CD14-positive monocyte (primary cell): Measurements from ENCODE around the gene LRRTM4. TPM values are rescaled to one million over a fixed set of nuclear protein-coding genes. Genes with fewer than 3 reads are reported as not detected.

Experiments used
- DNase-seq, 3 donors: peaks; one replicate each; pipeline ENCODE4 v3.0.0-alpha.2; 2011 to 2022
- H2AFZ ChIP-seq: 2 replicates; pipeline ENCODE4 v1.6.0; 2012; ENCODE audit warnings: mild to moderate bottlenecking, low read depth, low read length, inconsistent platforms; ENCODE audit not compliant: insufficient read depth, poor library complexity, severe bottlenecking
- H3K27ac ChIP-seq, 2 donors: 1 replicate in 1 of 2; 2 replicates in 1 of 2; pipeline ENCODE4 v1.5.1; 2012 to 2013; ENCODE audit warnings: low read length in 2 of 2, control low read depth in 1 of 2, inconsistent platforms in 1 of 2, low read depth in 1 of 2, mild to moderate bottlenecking in 1 of 2
- H3K27me3 ChIP-seq, 2 donors: one replicate each; pipeline versions ENCODE4 v1.6.0 to v1.6.1; 2011 to 2013; ENCODE audit warnings: low read length in 2 of 2; ENCODE audit not compliant: control insufficient read depth in 2 of 2, insufficient read depth in 2 of 2
- H3K36me3 ChIP-seq, 2 donors: replicated peaks in 1 of 2; 1 replicate in 1 of 2; 2 replicates in 1 of 2; pipeline versions ENCODE4 v1.5.1 to v1.6.1; 2012 to 2013; ENCODE audit warnings: low read length in 2 of 2, control low read depth in 1 of 2, inconsistent platforms in 1 of 2, mild to moderate bottlenecking in 1 of 2; ENCODE audit not compliant: insufficient read depth in 2 of 2, control insufficient read depth in 1 of 2
- H3K4me1 ChIP-seq, 2 donors: 1 replicate in 1 of 2; 2 replicates in 1 of 2; pipeline versions ENCODE4 v1.5.1 to v1.6.1; 2012 to 2013; ENCODE audit warnings: low read length in 2 of 2, control low read depth in 1 of 2, inconsistent platforms in 1 of 2, mild to moderate bottlenecking in 1 of 2, moderate library complexity in 1 of 2; ENCODE audit not compliant: insufficient read depth in 2 of 2, control insufficient read depth in 1 of 2
- H3K4me2 ChIP-seq: replicated peaks from 2 replicates; pipeline ENCODE3; 2012; ENCODE audit warnings: low read length, moderate library complexity, mild to moderate bottlenecking; ENCODE audit not compliant: poor library complexity, severe bottlenecking; ENCODE audit errors: extremely low read depth
- H3K4me3 ChIP-seq, 3 experiments: fragments of 200-600 bp in 1 of 3; sonication (generic) in 1 of 3; replicated peaks in 1 of 3; 1 replicate in 2 of 3; 2 replicates in 1 of 3; pipeline ENCODE4 v1.5.1; 2011 to 2013; ENCODE audit warnings: low read length in 3 of 3, mild to moderate bottlenecking in 3 of 3, control low read depth in 2 of 3, low read depth in 2 of 3, inconsistent platforms in 1 of 3, moderate library complexity in 1 of 3
- H3K79me2 ChIP-seq: 2 replicates; pipeline ENCODE4 v1.6.0; 2012; ENCODE audit warnings: mild to moderate bottlenecking, control low read depth, inconsistent platforms, low read length, moderate library complexity; ENCODE audit not compliant: insufficient read depth
- H3K9ac ChIP-seq: 2 replicates; pipeline ENCODE4 v1.6.0; 2017; ENCODE audit warnings: low read length, mild to moderate bottlenecking; ENCODE audit not compliant: insufficient read depth, poor library complexity, severe bottlenecking
- H3K9me3 ChIP-seq, 2 donors: replicated peaks in 1 of 2; 1 replicate in 1 of 2; 2 replicates in 1 of 2; pipeline versions ENCODE4 v1.5.1 to v1.6.1; 2012 to 2013; ENCODE audit warnings: low read length in 2 of 2, control low read depth in 1 of 2; ENCODE audit not compliant: control insufficient read depth in 1 of 2, insufficient read depth in 1 of 2
- H4K20me1 ChIP-seq: 2 replicates; pipeline ENCODE4 v1.6.0; 2012; ENCODE audit warnings: mild to moderate bottlenecking, low read length, control low read depth, moderate library complexity; ENCODE audit not compliant: insufficient read depth
- H3K27ac Mint-ChIP-seq, 7 donors: one replicate each; pipeline ENCODE4 v1.8.0; 2020; ENCODE audit warnings: mild to moderate bottlenecking in 7 of 7, mixed read lengths in 7 of 7, moderate library complexity in 6 of 7, inconsistent platforms in 2 of 7
- H3K27me3 Mint-ChIP-seq, 3 donors: one replicate each; pipeline ENCODE4 v1.8.0; 2021 to 2022; ENCODE audit warnings: low read depth in 3 of 3, mild to moderate bottlenecking in 3 of 3, mixed read lengths in 3 of 3, moderate library complexity in 3 of 3, inconsistent platforms in 1 of 3
- H3K36me3 Mint-ChIP-seq, 2 donors: one replicate each; pipeline ENCODE4 v1.8.0; 2020; ENCODE audit warnings: mixed read lengths in 2 of 2, inconsistent platforms in 1 of 2, mild to moderate bottlenecking in 1 of 2
- H3K4me1 Mint-ChIP-seq: one replicate; pipeline ENCODE4 v1.8.0; 2020; ENCODE audit warnings: mild to moderate bottlenecking, mixed read lengths
- H3K4me3 Mint-ChIP-seq, 2 donors: one replicate each; pipeline ENCODE4 v1.8.0; 2020; ENCODE audit warnings: mild to moderate bottlenecking in 2 of 2, mixed read lengths in 2 of 2, moderate library complexity in 1 of 2
- H3K9me3 Mint-ChIP-seq, 7 donors: one replicate each; pipeline ENCODE4 v1.8.0; 2020 to 2022; ENCODE audit warnings: mixed read lengths in 7 of 7, mild to moderate bottlenecking in 6 of 7, moderate library complexity in 6 of 7, inconsistent platforms in 2 of 7
- whole genome bisulfite sequencing: methylation state at CpG from one replicate; pipeline ENCODE4 v1.1.5; 2013; ENCODE audit warnings: missing lambda C conversion rate; ENCODE audit not compliant: insufficient coverage; 5-methylcytosine and 5-hydroxymethylcytosine counted together
- intact Hi-C, 2 donors: fragments of 100-400 bp; cut with micrococcal nuclease; formaldehyde crosslinking; loops; one replicate each; pipeline versions ENCODE4 v1.15.0 to v1.15.1; 2023
- polyA plus RNA-seq, 3 donors: library from polyadenylated mRNA; depleted of rRNA in 1 of 3; unstranded in 2 of 3; stranded (reverse) in 1 of 3; fragments of 300-500 nt in 2 of 3; fragments of >200 nt in 1 of 3; fragmentation: Illumina TruSeq in 2 of 3; gene quantifications; 1 replicate in 2 of 3; 2 replicates in 1 of 3; pipeline ENCODE4 v1.2.3, GENCODE V29; 2012 to 2021
- TF ChIP-seq, protein P1 (sequence below): fragments of 200-600 bp; IDR thresholded peaks from one replicate; pipeline ENCODE4 v1.8.0; 2022; ENCODE audit warnings: antibody characterized with exemption, mild to moderate bottlenecking

The LRRTM4 gene
- polyA plus RNA-seq, 3 donors, result not detected

- H3K9me3 Mint-ChIP-seq, result no peaks in the 10 kb centered on the region
- TF ChIP-seq, protein P1, sequence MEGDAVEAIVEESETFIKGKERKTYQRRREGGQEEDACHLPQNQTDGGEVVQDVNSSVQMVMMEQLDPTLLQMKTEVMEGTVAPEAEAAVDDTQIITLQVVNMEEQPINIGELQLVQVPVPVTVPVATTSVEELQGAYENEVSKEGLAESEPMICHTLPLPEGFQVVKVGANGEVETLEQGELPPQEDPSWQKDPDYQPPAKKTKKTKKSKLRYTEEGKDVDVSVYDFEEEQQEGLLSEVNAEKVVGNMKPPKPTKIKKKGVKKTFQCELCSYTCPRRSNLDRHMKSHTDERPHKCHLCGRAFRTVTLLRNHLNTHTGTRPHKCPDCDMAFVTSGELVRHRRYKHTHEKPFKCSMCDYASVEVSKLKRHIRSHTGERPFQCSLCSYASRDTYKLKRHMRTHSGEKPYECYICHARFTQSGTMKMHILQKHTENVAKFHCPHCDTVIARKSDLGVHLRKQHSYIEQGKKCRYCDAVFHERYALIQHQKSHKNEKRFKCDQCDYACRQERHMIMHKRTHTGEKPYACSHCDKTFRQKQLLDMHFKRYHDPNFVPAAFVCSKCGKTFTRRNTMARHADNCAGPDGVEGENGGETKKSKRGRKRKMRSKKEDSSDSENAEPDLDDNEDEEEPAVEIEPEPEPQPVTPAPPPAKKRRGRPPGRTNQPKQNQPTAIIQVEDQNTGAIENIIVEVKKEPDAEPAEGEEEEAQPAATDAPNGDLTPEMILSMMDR, result no peak
- H2AFZ ChIP-seq, result no peak overlapping the region
These were observed 536.6 kb downstream of the LRRTM4 start for GRCh38 chr2:76985387-76986136.

GRCh38 chr2:76984359-76984758, 537.8 kb downstream of the LRRTM4 start:
- H3K36me3 Mint-ChIP-seq, result no peaks in the 10 kb centered on the region
- no peaks in the 10 kb centered on the region for H3K79me2 ChIP-seq
- no peak for DNase-seq
- H3K27ac ChIP-seq, result no peak overlapping the region
- no peak overlapping the region for H3K27ac Mint-ChIP-seq
- no peaks in the 10 kb centered on the region for H3K4me1 Mint-ChIP-seq
- H3K9me3 ChIP-seq, result no peaks in the 10 kb centered on the region
- H4K20me1 ChIP-seq, result no peaks in the 10 kb centered on the region
- H3K36me3 ChIP-seq, result no peaks in the 10 kb centered on the region
- no peaks in the 10 kb centered on the region for H3K4me1 ChIP-seq
- intact Hi-C loops, result no loop called here
- H3K9me3 Mint-ChIP-seq, result no peaks in the 10 kb centered on the region
- TF ChIP-seq, protein P1, result no peak
- H3K4me3 Mint-ChIP-seq, result no peak overlapping the region
- H3K27me3 Mint-ChIP-seq, result peaks cover 0 to 2% (median 0%) of the 10 kb centered on the region in 3 donors
- no CpG with 5 or more reads among the region's 2 CpGs for WGBS
- H3K4me2 ChIP-seq, result no peak overlapping the region
- no peak overlapping the region for H3K4me3 ChIP-seq
- H2AFZ ChIP-seq, result no peak overlapping the region
- no peak overlapping the region for H3K9ac ChIP-seq
- H3K27me3 ChIP-seq, result no peaks in the 10 kb centered on the region

More at GRCh38 chr2:76985387-76986136, 536.6 kb downstream of the LRRTM4 start:
- Histone ChIP-seq H3K9me3 (no peaks in the 10 kb centered on the region), H3K9ac (no peak overlapping the region), H3K27me3 (no peaks in the 10 kb centered on the region), H3K79me2 (no peaks in the 10 kb centered on the region), H3K4me2 (no peak overlapping the region), H3K27ac (no peak overlapping the region), H3K36me3 (no peaks in the 10 kb centered on the region), H3K4me1 (no peaks in the 10 kb centered on the region), H4K20me1 (no peaks in the 10 kb centered on the region), H3K4me3 (no peak overlapping the region)
- no peak overlapping the region for H3K27ac Mint-ChIP-seq
- DNase-seq, result no peak
- intact Hi-C loops, result no loop called here
- H3K4me1 Mint-ChIP-seq, result no peaks in the 10 kb centered on the region
- H3K36me3 Mint-ChIP-seq, result no peaks in the 10 kb centered on the region
- peaks cover 0 to 2% (median 0%) of the 10 kb centered on the region in 3 donors for H3K27me3 Mint-ChIP-seq
- WGBS, result 20% methylated on average over 2 of the region's 11 CpGs
- no peak overlapping the region for H3K4me3 Mint-ChIP-seq
